Activated CD8-positive, alpha-beta T cell treated with anti-CD3 and anti-CD28 coated beads for 36 hours (primary cell): ENCODE measurements around the gene EIF4G1. TPM values are rescaled to one million over a fixed set of nuclear protein-coding genes. Genes with fewer than 3 reads are reported as not detected.
A peak's percentile ranks its signal among the peaks of the same experiment; 100 is the strongest.

Experiments
- ATAC-seq: fragments of 200-7000 bp; cut with Tn5 transposase; one replicate; pipeline ENCODE4 v1.10.0; 2021; ENCODE audit warnings: mild to moderate bottlenecking, moderate library complexity
- CTCF ChIA-PET: fragments of 350-600 bp; sonication (Branson Sonifier 250); formaldehyde crosslinking; loops from one replicate; lab custom pipeline; 2021; ENCODE audit warnings: antibody characterized with exemption; lab: Charles Lee
- POLR2A ChIA-PET: fragments of 350-600 bp; sonication (Branson Sonifier 250); formaldehyde crosslinking; loops from one replicate; lab custom pipeline; 2021; ENCODE audit warnings: antibody characterized with exemption; lab: Charles Lee
- DNase-seq: peaks from one replicate; pipeline ENCODE4 v3.0.0-alpha.2; 2020
- H3K27ac Mint-ChIP-seq: one replicate; pipeline ENCODE4 v1.8.0; 2021; ENCODE audit warnings: mild to moderate bottlenecking, mixed read lengths
- H3K27me3 Mint-ChIP-seq: one replicate; pipeline ENCODE4 v1.8.0; 2021; ENCODE audit warnings: mixed read lengths
- H3K36me3 Mint-ChIP-seq: one replicate; pipeline ENCODE4 v1.8.0; 2021; ENCODE audit warnings: low read depth, mixed read lengths
- H3K4me1 Mint-ChIP-seq: one replicate; pipeline ENCODE4 v1.8.0; 2021; ENCODE audit warnings: low read depth, mixed read lengths
- H3K4me3 Mint-ChIP-seq: one replicate; pipeline ENCODE4 v1.8.0; 2021; ENCODE audit warnings: mild to moderate bottlenecking, moderate library complexity, mixed read lengths
- H3K9me3 Mint-ChIP-seq: one replicate; pipeline ENCODE4 v1.8.0; 2021; ENCODE audit warnings: mixed read lengths
- intact Hi-C: fragments of 100-400 bp; cut with micrococcal nuclease; formaldehyde crosslinking; loops from one replicate; pipeline ENCODE4 v1.10.0; 2022
- total RNA-seq, 2 experiments: library from RNA; stranded (reverse); gene quantifications; one replicate each; pipeline ENCODE4 v1.2.3, GENCODE V29; 2021
- TF ChIP-seq, protein P1 (sequence below): fragments of 200-600 bp; IDR thresholded peaks from one replicate; pipeline ENCODE4 v1.8.0; 2022; ENCODE audit warnings: antibody characterized with exemption, mild to moderate bottlenecking

Gene EIF4G1
- total RNA-seq, 2 experiments from 2014 or later: 429 to 437 TPM

DNA sequence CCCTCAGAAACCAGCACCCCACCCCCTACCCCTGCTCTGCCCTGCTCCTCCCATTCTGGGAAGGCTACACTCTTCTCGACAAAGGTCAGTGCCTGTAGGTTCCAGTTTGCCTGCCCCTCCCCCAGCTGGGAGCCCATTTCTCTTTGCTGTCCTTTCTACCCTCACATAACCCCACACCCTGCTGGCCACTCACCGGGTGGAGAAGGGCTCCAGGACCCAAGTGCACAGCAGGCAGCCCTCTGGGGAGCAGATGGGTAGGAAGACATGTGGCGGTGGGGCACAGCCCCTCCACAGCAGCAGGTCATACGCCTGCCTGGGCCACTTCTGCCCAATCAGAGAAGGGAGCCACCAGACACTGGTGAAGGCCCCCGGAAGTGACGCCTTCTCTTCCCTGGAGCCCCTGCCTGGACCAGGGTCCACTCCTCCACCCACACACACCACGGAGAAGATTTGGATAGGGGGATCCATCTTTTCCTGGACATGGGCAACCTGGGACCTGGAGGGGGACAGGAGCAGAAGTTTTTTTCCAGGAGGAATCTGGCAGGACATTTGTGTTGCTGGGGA is 63.6 kb downstream of the EIF4G1 start, which contains the start of gene THPO:
Gene THPO, minus strand, starts transcription at position 326 of the 564 bp plus-strand sequence. CDS start 1,948 bp downstream, outside the sequence.
- Mint-ChIP-seq H3K9me3 (no peaks in the 10 kb centered on the region), H3K27me3 (peaks cover 43% of the 10 kb centered on the region), H3K27ac (no peak within 1 kb of the TSS), H3K4me1 (peaks cover 3% of the 10 kb centered on the region), H3K4me3 (peak within 1 kb of the TSS; percentile 33), H3K36me3 (no peaks in the 10 kb centered on the region)
- ATAC-seq: no peak
- ChIA-PET CTCF (interaction anchor here (1.2 kb wide), 1 partner anchor 136 kb away, joined by 3 read pairs; no protein-coding TSS in a partner anchor), POLR2A (no interaction called here)
- intact Hi-C loops: no loop called here
- no peak for DNase-seq
- TF ChIP-seq, protein P1, sequence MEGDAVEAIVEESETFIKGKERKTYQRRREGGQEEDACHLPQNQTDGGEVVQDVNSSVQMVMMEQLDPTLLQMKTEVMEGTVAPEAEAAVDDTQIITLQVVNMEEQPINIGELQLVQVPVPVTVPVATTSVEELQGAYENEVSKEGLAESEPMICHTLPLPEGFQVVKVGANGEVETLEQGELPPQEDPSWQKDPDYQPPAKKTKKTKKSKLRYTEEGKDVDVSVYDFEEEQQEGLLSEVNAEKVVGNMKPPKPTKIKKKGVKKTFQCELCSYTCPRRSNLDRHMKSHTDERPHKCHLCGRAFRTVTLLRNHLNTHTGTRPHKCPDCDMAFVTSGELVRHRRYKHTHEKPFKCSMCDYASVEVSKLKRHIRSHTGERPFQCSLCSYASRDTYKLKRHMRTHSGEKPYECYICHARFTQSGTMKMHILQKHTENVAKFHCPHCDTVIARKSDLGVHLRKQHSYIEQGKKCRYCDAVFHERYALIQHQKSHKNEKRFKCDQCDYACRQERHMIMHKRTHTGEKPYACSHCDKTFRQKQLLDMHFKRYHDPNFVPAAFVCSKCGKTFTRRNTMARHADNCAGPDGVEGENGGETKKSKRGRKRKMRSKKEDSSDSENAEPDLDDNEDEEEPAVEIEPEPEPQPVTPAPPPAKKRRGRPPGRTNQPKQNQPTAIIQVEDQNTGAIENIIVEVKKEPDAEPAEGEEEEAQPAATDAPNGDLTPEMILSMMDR: no peak

DNA sequence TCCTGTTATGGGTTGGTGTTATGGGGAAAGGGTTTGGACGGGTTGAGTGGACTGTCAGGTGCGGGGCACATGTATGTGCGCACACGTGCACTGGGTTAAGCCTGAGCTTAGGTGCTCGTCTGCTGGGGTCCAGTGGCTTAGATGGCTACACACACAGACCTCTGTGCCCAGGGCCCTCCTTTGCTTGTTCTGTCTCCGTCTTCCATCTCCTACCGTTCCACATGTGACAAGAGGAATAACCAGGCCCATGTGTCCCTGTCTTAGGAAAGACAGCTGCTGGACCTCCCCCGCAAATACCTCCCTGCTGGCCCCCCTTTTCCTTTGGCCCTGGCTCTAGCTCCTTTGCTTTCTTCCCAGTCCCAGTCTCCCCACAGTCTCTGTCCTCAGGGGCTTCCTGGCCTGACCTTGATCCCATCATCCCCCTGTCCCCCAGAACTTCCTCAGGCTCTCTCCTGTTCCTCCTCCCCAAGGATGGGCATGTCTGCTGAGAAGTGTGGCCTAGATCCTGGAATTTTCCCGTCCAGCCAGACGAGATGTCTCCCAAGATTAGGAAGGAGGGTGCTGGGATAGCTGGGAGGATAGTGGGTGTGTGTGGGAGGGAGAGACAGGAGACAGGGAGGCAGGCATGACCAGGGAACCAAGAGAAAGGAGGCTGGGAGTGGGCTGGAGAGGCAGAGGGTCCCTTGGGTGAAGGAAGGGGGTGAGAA is 64.4 kb downstream of the EIF4G1 start:
- no peaks in the 10 kb centered on the region for H3K9me3 Mint-ChIP-seq
- TF ChIP-seq, protein P1: no peak
- intact Hi-C loops: no loop called here
- POLR2A ChIA-PET: no interaction called here
- H3K36me3 Mint-ChIP-seq: no peaks in the 10 kb centered on the region
- ATAC-seq: no peak
- peaks cover 45% of the 10 kb centered on the region for H3K27me3 Mint-ChIP-seq
- CTCF ChIA-PET: interaction anchor here (1.2 kb wide), 1 partner anchor 135 kb away, joined by 3 read pairs; no protein-coding TSS in a partner anchor
- no peak overlapping the region for H3K27ac Mint-ChIP-seq
- peak overlapping the region; percentile 33 for H3K4me3 Mint-ChIP-seq
- peaks cover 3% of the 10 kb centered on the region for H3K4me1 Mint-ChIP-seq
- DNase-seq: no peak

DNA sequence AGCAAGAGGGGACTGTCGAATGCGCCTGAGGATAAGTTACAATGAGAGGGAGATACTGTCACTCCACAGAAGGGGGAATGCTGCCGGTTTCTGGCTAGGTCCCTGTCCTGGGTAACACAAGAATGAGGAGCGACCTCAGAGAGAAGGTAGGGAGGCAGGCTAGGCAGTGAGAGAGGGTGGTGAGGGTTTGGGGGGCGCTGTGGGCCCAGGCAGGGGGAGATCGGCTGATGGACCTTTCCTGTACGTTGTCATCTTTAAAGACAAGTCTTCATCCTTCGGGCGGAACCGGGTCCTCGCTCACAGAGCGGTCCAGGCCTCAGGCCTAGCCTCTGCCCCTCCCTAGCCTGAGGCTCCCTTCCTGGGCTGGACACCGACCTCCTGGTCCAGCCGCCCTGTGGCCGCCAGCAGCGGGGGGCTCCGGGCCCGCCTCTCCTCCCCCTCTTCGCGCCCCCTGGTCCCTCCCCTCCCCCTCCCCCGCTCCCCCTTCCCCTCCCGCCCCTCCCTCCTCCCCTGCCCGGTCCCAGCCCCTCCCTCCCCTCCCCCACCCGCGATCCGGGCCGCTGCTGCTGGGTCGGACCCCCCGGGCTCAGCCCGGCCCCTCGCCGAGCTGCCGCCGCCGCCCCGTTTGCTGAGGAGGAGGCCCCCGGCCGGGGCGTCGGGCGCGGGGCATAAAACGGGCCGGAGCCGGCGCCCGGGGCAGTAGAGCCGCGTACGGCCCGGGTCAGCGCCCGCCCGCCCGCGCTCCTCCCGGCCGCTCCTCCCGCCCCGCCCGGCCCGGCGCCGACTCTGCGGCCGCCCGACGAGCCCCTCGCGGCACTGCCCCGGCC is 65.2 kb downstream of the EIF4G1 start, which contains the start of gene CHRD:
Gene CHRD, plus strand, starts transcription at position 697 of the 827 bp plus-strand sequence. CDS start 265 bp downstream, outside the sequence.
- no peak for ATAC-seq
- ChIA-PET CTCF (interaction anchor here (1.2 to 1.5 kb wide), 2 partner anchors 134 to 135 kb away, joined by 3 read pairs; no protein-coding TSS in a partner anchor), POLR2A (interaction anchor here (1.5 to 2.0 kb wide), 2 partner anchors 12 to 20 kb away, joined by 4 to 5 read pairs; no protein-coding TSS in a partner anchor)
- Mint-ChIP-seq H3K9me3 (no peaks in the 10 kb centered on the region), H3K27ac (no peak within 1 kb of the TSS), H3K4me3 (peak within 1 kb of the TSS; percentile 35), H3K4me1 (peaks cover 3% of the 10 kb centered on the region), H3K36me3 (no peaks in the 10 kb centered on the region), H3K27me3 (peaks cover 50% of the 10 kb centered on the region)
- TF ChIP-seq, protein P1: no peak
- intact Hi-C loops: no loop called here
- DNase-seq: no peak

DNA sequence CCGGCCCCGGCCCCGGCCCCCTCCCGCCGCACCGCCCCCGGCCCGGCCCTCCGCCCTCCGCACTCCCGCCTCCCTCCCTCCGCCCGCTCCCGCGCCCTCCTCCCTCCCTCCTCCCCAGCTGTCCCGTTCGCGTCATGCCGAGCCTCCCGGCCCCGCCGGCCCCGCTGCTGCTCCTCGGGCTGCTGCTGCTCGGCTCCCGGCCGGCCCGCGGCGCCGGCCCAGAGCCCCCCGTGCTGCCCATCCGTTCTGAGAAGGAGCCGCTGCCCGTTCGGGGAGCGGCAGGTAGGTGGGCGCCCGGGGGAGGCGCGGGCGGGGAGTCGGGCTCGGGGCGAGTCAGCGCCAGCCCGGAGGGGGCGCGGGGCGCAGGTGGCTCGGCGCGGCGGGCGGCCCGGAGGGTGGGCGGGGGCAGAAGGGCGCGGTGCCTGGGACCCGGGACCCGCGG is 65.8 kb downstream of the EIF4G1 start:
- Mint-ChIP-seq H3K4me3 (no peak overlapping the region), H3K9me3 (no peaks in the 10 kb centered on the region), H3K4me1 (peaks cover 3% of the 10 kb centered on the region), H3K36me3 (no peaks in the 10 kb centered on the region), H3K27ac (no peak overlapping the region), H3K27me3 (peaks cover 50% of the 10 kb centered on the region)
- ChIA-PET POLR2A (interaction anchor here (1.5 to 2.0 kb wide), 2 partner anchors 12 to 21 kb away, joined by 4 to 5 read pairs; no protein-coding TSS in a partner anchor), CTCF (interaction anchor here (1.5 to 2.3 kb wide), 2 partner anchors 8 to 134 kb away, joined by 3 to 12 read pairs; no protein-coding TSS in a partner anchor)
- DNase-seq: peak; percentile 23
- ATAC-seq: peak; percentile 37
- TF ChIP-seq, protein P1: no peak
- intact Hi-C loops: no loop called here
